Stomach (tissue), 4 donors: ENCODE results near the gene RAB8A.

Experiments used
- POLR2A ChIP-seq, 4 donors: fragments of 450-650 bp; IDR thresholded peaks; one replicate each; pipeline ENCODE4 v1.6.1; 2016; ENCODE audit warnings: antibody characterized with exemption in 4 of 4, control low read depth in 2 of 4, mild to moderate bottlenecking in 1 of 4, moderate library complexity in 1 of 4
- POLR2AphosphoS5 ChIP-seq, 3 donors: sonication (generic); formaldehyde crosslinking; IDR thresholded peaks; one replicate each; pipeline ENCODE4 v1.6.1; 2016; ENCODE audit warnings: antibody characterized with exemption in 3 of 3
- TF ChIP-seq, protein P1 (sequence below), 7 experiments: fragments of 450-650 bp in 4 of 7; fragments of 200-600 bp in 3 of 7; sonication (generic) in 3 of 7; IDR thresholded peaks; one replicate each; pipeline ENCODE4 v1.5.1; 2016 to 2019; ENCODE audit warnings: antibody characterized with exemption in 7 of 7, control low read depth in 2 of 7, mild to moderate bottlenecking in 1 of 7

DNA sequence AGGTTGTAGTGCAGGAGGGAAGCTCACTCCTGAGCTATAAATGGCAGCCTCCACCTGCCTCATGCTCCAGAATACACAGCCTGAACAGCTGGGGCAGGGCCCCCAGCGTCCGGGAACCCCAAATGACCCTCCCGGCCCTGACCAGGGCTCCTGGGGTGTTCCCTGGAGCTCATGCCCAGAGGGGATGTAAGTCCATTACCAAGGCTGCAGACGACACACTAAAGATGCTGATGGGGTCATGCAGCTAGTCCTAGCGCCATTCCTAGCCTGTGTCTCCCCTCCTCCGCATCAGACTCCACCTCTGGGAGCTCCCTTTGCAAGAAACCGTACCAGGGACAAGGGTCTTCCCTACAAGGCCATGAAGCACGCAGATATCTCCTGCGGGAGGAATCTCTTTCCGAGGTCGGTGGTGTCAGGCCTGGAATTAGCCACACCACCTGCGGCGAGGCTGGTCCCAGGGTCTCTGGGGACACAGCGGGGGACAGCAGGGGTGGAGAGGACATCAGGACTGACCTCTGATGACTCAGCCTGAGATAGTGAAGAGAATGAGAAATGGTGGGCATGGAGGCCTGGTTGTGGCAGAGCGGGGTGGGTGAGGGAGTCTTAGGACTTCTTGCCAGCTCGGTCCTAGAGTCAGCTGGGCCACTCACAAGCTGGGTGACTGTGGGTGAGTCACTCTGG is 47.3 kb upstream of the RAB8A start:
- TF ChIP-seq, protein P1, sequence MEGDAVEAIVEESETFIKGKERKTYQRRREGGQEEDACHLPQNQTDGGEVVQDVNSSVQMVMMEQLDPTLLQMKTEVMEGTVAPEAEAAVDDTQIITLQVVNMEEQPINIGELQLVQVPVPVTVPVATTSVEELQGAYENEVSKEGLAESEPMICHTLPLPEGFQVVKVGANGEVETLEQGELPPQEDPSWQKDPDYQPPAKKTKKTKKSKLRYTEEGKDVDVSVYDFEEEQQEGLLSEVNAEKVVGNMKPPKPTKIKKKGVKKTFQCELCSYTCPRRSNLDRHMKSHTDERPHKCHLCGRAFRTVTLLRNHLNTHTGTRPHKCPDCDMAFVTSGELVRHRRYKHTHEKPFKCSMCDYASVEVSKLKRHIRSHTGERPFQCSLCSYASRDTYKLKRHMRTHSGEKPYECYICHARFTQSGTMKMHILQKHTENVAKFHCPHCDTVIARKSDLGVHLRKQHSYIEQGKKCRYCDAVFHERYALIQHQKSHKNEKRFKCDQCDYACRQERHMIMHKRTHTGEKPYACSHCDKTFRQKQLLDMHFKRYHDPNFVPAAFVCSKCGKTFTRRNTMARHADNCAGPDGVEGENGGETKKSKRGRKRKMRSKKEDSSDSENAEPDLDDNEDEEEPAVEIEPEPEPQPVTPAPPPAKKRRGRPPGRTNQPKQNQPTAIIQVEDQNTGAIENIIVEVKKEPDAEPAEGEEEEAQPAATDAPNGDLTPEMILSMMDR (IDR thresholded peaks at IDR 0.05) = no peak
- TF ChIP-seq POLR2A (IDR thresholded peaks at IDR 0.05) = no peak
- TF ChIP-seq POLR2AphosphoS5 (IDR thresholded peaks at IDR 0.05) = no peak
